ENCODE data around the gene PTPRE.

Gene PTPRE

GRCh38 chr10:128128582-128128981 lies 221.7 kb downstream of the PTPRE start:
- H3K27ac ChIP-seq = no peak overlapping the region
- TF ChIP-seq CTCF (IDR thresholded peaks at IDR 0.05; ENCODE audit: low read depth, low read length, missing control alignments) = no peak
- no peak for DNase-seq
- H3K36me3 ChIP-seq (replicated peaks) = no peaks in the 10 kb centered on the region
- in situ Hi-C loops (cut with HindIII; ENCODE audit: low pct_ligation_motif_present, low sequenced_read_pairs) = no loop called here
- H3K27me3 ChIP-seq (replicated peaks) = no peaks in the 10 kb centered on the region
- H3K4me3 ChIP-seq (ENCODE audit: low read depth, low read length) = no peak overlapping the region

GRCh38 chr10:128130051-128130450 lies 223.1 kb downstream of the PTPRE start:
- Histone ChIP-seq H3K27ac (no peak overlapping the region), H3K36me3 (replicated peaks) (no peaks in the 10 kb centered on the region), H3K27me3 (replicated peaks) (no peaks in the 10 kb centered on the region), H3K4me3 (ENCODE audit: low read depth, low read length) (no peak overlapping the region)
- in situ Hi-C loops (cut with HindIII; ENCODE audit: low pct_ligation_motif_present, low sequenced_read_pairs) = no loop called here
- TF ChIP-seq CTCF (IDR thresholded peaks at IDR 0.05; ENCODE audit: low read depth, low read length, missing control alignments) = no peak
- no peak for DNase-seq

All from brain microvascular endothelial cell (primary cell).